OCI-LY3 (cell line): ENCODE data around the gene PPP1R7.
A peak's percentile ranks its signal among the peaks of the same experiment; 100 is the strongest.

Experiments
- H2AFZ ChIP-seq: fragments of 200-600, 300-600 bp; shearing (Covaris generic); 2 replicates; pipeline ENCODE4 v1.6.0; 2014; ENCODE audit warnings: antibody characterized with exemption, low read depth, low read length
- H3K27ac ChIP-seq: fragments of 200-600, 300-600 bp; sonication (generic); 2 replicates; pipeline ENCODE4 v1.5.1; 2014; ENCODE audit warnings: mild to moderate bottlenecking, low read length, moderate library complexity, mixed read lengths
- H3K27me3 ChIP-seq: fragments of 200-600, 300-600 bp; sonication (generic); 2 replicates; pipeline ENCODE4 v1.6.1; 2014; ENCODE audit warnings: low read depth, low read length, mixed read lengths
- H3K36me3 ChIP-seq: fragments of 200-600, 300-600 bp; sonication (generic); replicated peaks from 2 replicates; pipeline ENCODE3; 2014; ENCODE audit warnings: low read depth, low read length, mixed read lengths
- H3K4me1 ChIP-seq: fragments of 300-600, 200-600 bp; sonication (generic); 2 replicates; pipeline ENCODE4 v1.6.1; 2014; ENCODE audit warnings: low read length, mixed read lengths
- H3K4me2 ChIP-seq: fragments of 200-600, 300-600 bp; sonication (generic); 2 replicates; pipeline ENCODE4 v1.6.1; 2014; ENCODE audit warnings: low read length, mixed read lengths
- H3K4me3 ChIP-seq: fragments of 300-600, 200-600 bp; sonication (generic); 2 replicates; pipeline ENCODE4 v1.5.1; 2014; ENCODE audit warnings: antibody characterized with exemption, mild to moderate bottlenecking, low read length, moderate library complexity
- H3K79me2 ChIP-seq: fragments of 300-600, 200-600 bp; shearing (Covaris generic); 2 replicates; pipeline ENCODE4 v1.6.1; 2014; ENCODE audit warnings: mild to moderate bottlenecking, low read length, mixed read lengths
- H3K9ac ChIP-seq: fragments of 300-600, 200-600 bp; shearing (Covaris generic); 2 replicates; pipeline ENCODE4 v1.6.0; 2014; ENCODE audit warnings: mild to moderate bottlenecking, low read length, moderate library complexity
- H3K9me3 ChIP-seq: fragments of 200-600, 300-600 bp; shearing (Covaris generic); 2 replicates; pipeline ENCODE4 v1.6.1; 2014; ENCODE audit warnings: low read length, mixed read lengths; ENCODE audit not compliant: insufficient read depth
- H4K20me1 ChIP-seq: fragments of 200-600, 300-600 bp; sonication (generic); 2 replicates; pipeline ENCODE4 v1.6.1; 2016; ENCODE audit warnings: low read length, mixed read lengths; ENCODE audit not compliant: insufficient read depth
- CTCF ChIP-seq: fragments of 200-600, 300-600 bp; sonication (generic); IDR thresholded peaks from 2 replicates; pipeline ENCODE4 v1.5.1; 2014; ENCODE audit warnings: antibody characterized with exemption, low read length, low read depth
- EZH2phosphoT487 ChIP-seq: fragments of 200-600 bp; shearing (Covaris generic); IDR thresholded peaks from 2 replicates; pipeline ENCODE4 v1.6.1; 2018; ENCODE audit warnings: antibody characterized with exemption, mixed run types, low read depth

Gene PPP1R7

GRCh38 chr2:241109210-241110088, 40.8 kb upstream of the PPP1R7 start:
- Histone ChIP-seq H3K27me3 (no peaks in the 10 kb centered on the region), H3K4me2 (peak overlapping the region; percentile 71), H2AFZ (no peak overlapping the region), H4K20me1 (no peaks in the 10 kb centered on the region), H3K9ac (peak overlapping the region; percentile 74), H3K9me3 (no peaks in the 10 kb centered on the region), H3K4me1 (peaks cover 28% of the 10 kb centered on the region), H3K4me3 (no peak overlapping the region), H3K36me3 (peaks cover 43% of the 10 kb centered on the region), H3K27ac (peak overlapping the region; percentile 92), H3K79me2 (peaks cover 33% of the 10 kb centered on the region)
- no peak for TF ChIP-seq EZH2phosphoT487
- no peak for TF ChIP-seq CTCF

DNA sequence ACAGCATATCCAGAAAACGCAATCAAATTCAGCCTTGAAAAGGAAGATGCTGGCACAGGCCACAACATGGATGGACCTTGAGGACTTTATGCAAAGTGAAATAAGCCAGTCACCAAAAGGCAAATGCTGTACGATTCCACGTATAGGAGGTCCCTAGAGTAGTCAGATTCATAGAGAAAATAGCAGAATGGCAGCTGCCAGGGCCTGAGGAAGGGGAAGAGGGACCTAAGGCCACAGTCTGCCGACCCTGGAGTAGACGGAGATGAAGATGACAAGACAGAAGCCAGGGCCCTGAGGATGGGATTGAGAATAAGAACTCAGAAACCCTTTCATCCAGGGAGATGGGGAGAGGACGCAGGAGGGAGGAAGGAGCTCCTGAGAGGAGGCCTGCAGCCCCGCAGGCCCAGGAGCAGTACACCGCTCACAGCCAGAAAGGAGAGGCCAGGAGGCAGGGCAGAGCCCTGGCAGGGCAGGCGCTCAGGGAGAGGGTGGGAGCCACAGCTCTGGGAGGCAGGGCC, 40.1 kb upstream of the PPP1R7 start:
- Histone ChIP-seq H3K79me2 (peaks cover 33% of the 10 kb centered on the region), H3K4me3 (peak overlapping the region; percentile 23; the same call in 1 of the 2 replicates), H3K9me3 (no peaks in the 10 kb centered on the region), H4K20me1 (no peaks in the 10 kb centered on the region), H3K27ac (peak overlapping the region; percentile 92), H3K36me3 (peaks cover 46% of the 10 kb centered on the region), H3K4me1 (peaks cover 28% of the 10 kb centered on the region), H3K9ac (peak overlapping the region; percentile 74), H2AFZ (no peak overlapping the region), H3K27me3 (no peaks in the 10 kb centered on the region), H3K4me2 (peak overlapping the region; percentile 71)
- no peak for TF ChIP-seq EZH2phosphoT487
- no peak for TF ChIP-seq CTCF

GRCh38 chr2:241110607-241111439, 39.4 kb upstream of the PPP1R7 start:
- H3K4me1 ChIP-seq, result peaks cover 28% of the 10 kb centered on the region
- no peak overlapping the region; the same call in 1 of the 2 replicates for H2AFZ ChIP-seq
- H3K4me3 ChIP-seq, result peak overlapping the region; percentile 23; the same call in 1 of the 2 replicates
- H3K9me3 ChIP-seq, result no peaks in the 10 kb centered on the region
- H3K9ac ChIP-seq, result peak overlapping the region; percentile 74
- peaks cover 43% of the 10 kb centered on the region for H3K36me3 ChIP-seq
- peaks cover 36% of the 10 kb centered on the region for H3K79me2 ChIP-seq
- peak overlapping the region; percentile 92 for H3K27ac ChIP-seq
- H3K4me2 ChIP-seq, result peak overlapping the region; percentile 71
- no peaks in the 10 kb centered on the region for H4K20me1 ChIP-seq
- no peak for TF ChIP-seq CTCF
- no peak for TF ChIP-seq EZH2phosphoT487
- no peaks in the 10 kb centered on the region for H3K27me3 ChIP-seq
